WERI-Rb-1 (cell line): ENCODE results near the gene HOXC6.

Experiments
- DNase-seq: peaks from one replicate; pipeline ENCODE4 v3.0.0-alpha.2; 2020
- H3K27ac ChIP-seq: fragments of 250-450 bp; sonication (Bioruptor Pico); 2 replicates; pipeline ENCODE4 v1.5.1; 2020; ENCODE audit warnings: mild to moderate bottlenecking, moderate library complexity
- H3K27me3 ChIP-seq: fragments of 250-450 bp; sonication (Bioruptor Pico); 2 replicates; pipeline ENCODE4 v1.5.1; 2021; ENCODE audit warnings: mild to moderate bottlenecking, low read depth, moderate library complexity; ENCODE audit not compliant: insufficient read depth, severe bottlenecking
- H3K36me3 ChIP-seq: fragments of 250-450 bp; sonication (Bioruptor Pico); 2 replicates; pipeline ENCODE4 v1.5.1; 2020; ENCODE audit warnings: mild to moderate bottlenecking, moderate library complexity
- H3K4me3 ChIP-seq: 2 replicates; pipeline ENCODE4 v1.5.1; 2011; ENCODE audit warnings: low read depth, mild to moderate bottlenecking, control low read depth, low read length
- H3K9me3 ChIP-seq: fragments of 250-450 bp; sonication (Bioruptor Pico); 2 replicates; pipeline ENCODE4 v1.5.1; 2021; ENCODE audit warnings: mild to moderate bottlenecking, moderate library complexity; ENCODE audit not compliant: severe bottlenecking
- TF ChIP-seq, protein P1 (sequence below): IDR thresholded peaks from 2 replicates; pipeline ENCODE4 v1.5.1; 2011; ENCODE audit warnings: low read depth, mild to moderate bottlenecking, control low read depth, inconsistent platforms, low read length

The HOXC6 gene

DNA sequence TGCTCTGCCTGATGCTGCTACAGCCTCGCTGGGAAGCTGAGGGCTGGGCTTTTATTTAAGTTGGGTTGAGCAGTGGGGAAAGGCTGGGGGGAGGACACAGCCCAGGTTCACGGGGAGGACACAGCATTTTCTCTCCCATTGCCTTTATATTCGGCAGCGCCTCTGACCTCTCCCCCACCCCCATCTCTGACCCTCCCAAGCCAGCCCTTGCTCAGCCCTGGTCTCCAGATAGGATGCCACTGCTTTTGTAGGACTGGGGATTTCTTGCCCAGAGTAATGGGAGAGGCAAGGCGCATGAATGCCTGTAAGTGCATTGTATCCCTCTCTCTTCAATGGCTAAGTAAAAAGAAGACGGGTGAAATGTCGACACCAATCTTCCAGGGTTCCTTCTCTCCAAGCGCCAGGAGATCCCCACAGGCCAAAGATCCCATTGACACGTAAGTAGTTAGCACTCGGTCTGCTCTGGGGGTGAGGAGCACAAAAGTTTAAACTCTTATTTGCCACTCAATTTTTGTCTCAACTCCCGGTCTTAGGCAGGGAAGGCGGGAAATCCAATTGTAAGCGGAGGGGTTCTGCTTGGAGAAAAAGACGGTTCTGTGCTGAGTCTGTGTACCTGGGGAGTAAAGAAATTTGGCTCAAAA, 30.0 kb downstream of the HOXC6 start:
- no peaks in the 10 kb centered on the region for H3K9me3 ChIP-seq
- no peak overlapping the region for H3K27ac ChIP-seq
- DNase-seq = no peak
- peaks cover 4% of the 10 kb centered on the region for H3K36me3 ChIP-seq
- H3K27me3 ChIP-seq = no peaks in the 10 kb centered on the region
- TF ChIP-seq, protein P1, sequence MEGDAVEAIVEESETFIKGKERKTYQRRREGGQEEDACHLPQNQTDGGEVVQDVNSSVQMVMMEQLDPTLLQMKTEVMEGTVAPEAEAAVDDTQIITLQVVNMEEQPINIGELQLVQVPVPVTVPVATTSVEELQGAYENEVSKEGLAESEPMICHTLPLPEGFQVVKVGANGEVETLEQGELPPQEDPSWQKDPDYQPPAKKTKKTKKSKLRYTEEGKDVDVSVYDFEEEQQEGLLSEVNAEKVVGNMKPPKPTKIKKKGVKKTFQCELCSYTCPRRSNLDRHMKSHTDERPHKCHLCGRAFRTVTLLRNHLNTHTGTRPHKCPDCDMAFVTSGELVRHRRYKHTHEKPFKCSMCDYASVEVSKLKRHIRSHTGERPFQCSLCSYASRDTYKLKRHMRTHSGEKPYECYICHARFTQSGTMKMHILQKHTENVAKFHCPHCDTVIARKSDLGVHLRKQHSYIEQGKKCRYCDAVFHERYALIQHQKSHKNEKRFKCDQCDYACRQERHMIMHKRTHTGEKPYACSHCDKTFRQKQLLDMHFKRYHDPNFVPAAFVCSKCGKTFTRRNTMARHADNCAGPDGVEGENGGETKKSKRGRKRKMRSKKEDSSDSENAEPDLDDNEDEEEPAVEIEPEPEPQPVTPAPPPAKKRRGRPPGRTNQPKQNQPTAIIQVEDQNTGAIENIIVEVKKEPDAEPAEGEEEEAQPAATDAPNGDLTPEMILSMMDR = no peak
- H3K4me3 ChIP-seq = no peak overlapping the region

DNA sequence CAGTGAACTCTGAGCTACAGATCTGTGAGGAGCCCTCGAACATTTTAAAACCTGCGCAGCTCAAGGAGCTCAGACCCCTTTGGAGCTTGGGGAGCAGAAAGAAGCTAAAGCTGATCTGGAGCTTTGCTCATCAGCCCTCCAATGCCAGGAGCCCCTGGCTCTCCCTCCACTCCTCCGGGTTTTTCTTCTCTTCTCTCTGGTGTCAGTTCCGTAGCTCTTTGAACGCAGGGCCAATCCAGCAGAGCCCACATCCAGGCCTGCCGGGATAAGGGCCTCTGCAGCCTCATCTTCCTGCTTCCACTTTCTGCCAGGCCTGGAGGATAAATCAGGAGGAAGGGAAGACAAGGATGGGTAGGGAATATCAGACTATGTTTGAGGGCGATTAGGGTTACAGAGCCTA, 31.4 kb downstream of the HOXC6 start:
- H3K4me3 ChIP-seq = no peak overlapping the region
- TF ChIP-seq, protein P1 = no peak
- H3K27me3 ChIP-seq = no peaks in the 10 kb centered on the region
- H3K36me3 ChIP-seq = peaks cover 4% of the 10 kb centered on the region
- no peak overlapping the region; the same call in 1 of the 2 replicates for H3K27ac ChIP-seq
- DNase-seq = no peak
- no peaks in the 10 kb centered on the region for H3K9me3 ChIP-seq

DNA sequence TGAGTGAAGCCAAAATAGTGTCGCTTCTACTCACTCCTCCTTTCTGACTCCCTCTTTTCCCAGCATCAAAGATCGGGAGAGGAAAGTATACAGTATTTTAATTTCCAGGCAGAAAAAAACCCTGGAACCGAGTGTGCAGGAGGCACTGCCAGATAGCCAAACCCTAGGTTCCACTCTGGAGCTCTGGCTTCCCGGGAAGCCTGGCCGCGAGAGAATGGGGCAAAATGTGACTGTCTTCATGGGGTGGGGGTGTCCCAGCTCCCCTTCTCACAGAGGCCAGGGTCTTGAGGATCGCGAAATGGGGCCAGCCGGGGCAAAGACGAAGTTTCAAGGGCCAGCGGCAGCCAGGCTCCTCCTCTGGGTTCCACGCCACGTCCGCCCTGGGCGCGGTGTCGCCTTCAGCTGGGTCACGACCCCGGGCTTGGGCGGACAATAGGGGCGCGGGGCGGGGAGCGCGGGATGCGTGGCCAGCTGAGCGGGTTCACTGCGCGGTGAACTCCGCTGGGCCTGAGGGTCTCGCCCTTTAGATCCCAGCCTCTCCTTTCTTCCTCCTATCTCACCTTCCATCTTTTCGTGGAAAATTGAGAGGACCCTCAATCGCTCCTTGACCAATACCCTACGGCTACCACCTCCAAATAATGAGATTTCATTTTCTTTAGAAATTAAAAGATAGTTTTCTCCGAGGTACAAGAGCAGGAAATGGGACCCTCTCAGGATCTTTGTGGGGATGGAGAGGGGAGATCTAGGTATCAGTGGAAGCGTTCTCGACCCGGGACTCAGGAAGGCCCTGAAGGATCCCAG, 32.1 kb downstream of the HOXC6 start:
- no peak for DNase-seq
- TF ChIP-seq, protein P1 = no peak
- H3K27me3 ChIP-seq = no peaks in the 10 kb centered on the region

DNA sequence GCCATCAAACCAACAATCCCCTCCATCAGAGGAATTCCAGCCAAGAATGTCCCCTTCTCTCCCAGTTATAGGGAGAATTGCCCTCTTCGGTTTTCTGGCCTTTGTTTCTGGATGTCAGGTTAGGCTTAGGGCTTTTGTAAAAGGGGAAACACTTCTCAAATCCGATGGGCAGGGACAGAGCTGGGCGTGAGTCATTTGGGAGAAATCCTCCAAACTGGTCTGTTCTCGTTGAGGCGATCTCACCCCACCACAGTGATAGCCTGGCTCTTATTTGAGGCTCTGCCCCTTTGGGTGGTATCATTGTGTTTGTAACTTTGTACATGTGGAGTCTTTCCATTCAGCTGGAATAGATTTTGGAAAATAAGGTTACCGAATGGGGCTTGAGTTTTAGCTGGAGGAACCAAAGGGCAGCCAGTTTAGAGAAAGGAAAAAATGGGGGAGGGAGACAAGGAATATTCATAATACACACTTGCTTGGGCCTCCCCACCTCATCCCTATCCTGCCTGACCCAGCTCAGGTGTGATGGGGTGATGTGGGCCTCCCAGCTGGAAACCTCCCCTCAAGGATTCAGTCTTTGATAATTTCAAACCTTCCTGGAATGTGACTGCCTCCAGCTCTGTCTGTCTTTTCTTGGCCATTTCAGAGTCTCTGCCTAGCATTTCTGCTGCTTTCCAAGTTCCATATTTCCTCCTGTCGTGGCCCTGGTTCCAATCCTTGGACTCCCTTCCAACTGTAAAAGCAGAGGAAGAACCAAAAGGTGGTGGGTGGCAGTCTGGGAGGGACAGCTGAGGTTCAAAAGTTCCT, 32.9 kb downstream of the HOXC6 start:
- Histone ChIP-seq H3K9me3 (no peaks in the 10 kb centered on the region), H3K27me3 (no peaks in the 10 kb centered on the region), H3K36me3 (no peaks in the 10 kb centered on the region; the same call in none of the 2 replicates), H3K4me3 (no peak overlapping the region), H3K27ac (no peak overlapping the region; the same call in 1 of the 2 replicates)
- no peak for DNase-seq
- TF ChIP-seq, protein P1 = no peak

More for the DNA sequence above, 32.1 kb downstream of the HOXC6 start:
- H3K9me3 ChIP-seq = no peaks in the 10 kb centered on the region
- no peak overlapping the region for H3K4me3 ChIP-seq
- H3K27ac ChIP-seq = no peak overlapping the region
- peaks cover 4% of the 10 kb centered on the region for H3K36me3 ChIP-seq

DNA sequence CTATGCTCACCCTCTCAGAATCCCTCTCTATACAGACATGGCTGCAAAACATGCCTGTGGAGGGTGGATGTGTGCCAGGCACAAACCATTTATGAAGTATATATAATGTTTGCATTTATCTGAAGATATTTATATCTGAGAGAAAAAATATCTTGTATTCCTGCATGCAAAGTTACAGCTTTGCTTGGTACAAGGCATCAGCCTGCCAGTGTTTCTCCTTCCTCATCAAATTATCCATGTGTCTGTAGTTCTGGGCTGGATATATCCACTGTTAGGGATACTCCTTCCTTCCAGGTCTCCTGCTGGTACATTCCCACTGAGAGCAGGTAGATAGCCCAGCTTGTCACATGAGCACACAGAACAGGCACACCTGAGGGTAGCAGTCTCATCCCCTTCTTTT, 37.4 kb downstream of the HOXC6 start:
- Histone ChIP-seq H3K36me3 (no peaks in the 10 kb centered on the region), H3K9me3 (no peaks in the 10 kb centered on the region), H3K4me3 (no peak overlapping the region), H3K27me3 (no peaks in the 10 kb centered on the region), H3K27ac (no peak overlapping the region)
- TF ChIP-seq, protein P1 = no peak
- no peak for DNase-seq
